ENCODE measurements around the gene CYP26B1.

Gene CYP26B1

DNA sequence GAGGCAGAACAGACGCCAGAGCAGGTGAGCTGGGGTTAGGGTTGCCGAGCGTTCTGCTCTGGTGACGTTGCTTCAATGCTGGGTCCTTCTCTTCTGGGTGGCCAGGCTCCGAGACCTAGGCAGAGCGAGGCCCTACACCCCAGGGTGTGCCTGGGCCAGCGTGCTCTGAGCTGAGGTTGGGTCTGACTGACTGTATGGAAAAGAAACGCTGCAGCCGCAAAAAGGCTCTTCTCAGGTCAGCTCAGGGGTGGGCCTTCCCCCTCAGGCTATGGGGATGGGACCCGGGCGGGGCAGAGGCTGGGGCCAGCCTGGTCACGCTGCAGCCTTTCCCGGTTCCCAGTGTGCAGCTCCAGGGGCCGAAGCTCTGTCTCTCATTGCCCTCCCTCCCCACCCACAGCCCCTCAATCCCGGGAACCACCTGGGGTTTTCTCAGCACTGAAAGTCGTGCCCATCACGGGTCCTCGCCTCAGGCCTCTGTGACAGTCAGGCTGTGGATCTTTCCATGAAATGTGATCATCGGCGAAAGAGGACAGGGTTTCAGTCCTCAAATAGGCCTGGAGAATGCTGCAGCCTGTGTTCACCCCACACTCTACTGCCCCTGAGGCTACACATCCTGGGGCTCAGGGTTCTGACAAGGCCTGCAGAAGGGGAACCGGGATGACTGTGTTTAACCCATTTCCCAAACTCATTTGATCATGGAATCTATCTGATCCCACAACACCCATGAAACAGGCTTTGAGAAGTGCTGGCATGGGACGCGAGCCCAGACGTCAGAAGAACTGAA is 19.4 kb downstream of the CYP26B1 start:
- DNase-seq = no peak

DNA sequence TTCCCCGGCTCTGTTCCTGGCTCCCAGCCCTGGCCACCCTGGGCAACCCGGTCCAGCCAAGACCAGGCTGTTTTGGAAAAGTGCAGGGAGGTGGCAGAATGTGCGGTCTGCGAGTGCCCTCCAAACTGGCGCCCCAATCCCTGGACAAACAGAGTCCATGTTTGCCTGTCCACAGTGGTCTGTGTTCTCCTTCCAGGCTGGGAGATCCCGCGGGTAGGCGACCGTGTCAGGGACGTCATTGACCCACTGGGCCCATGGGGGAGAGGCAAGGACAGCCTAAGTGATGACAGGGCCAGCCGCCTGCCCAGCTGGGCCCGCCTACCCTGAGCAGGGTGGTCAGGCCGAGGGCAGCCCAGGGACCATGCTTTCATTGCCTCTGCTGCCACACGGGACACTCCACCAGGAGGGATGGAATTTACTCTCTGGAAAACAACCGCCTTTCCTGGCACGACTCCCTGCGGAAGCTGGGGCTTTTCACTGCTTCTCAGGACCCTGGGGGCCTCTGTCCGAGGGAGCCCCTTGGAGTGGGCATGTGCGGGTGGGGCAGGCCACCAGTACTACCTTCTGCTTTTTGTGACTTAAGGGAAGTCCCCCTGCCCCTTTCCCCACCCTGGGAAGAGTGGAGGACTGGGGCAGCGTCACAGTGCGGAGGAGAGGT is 20.1 kb downstream of the CYP26B1 start:
- no peak for DNase-seq

DNA sequence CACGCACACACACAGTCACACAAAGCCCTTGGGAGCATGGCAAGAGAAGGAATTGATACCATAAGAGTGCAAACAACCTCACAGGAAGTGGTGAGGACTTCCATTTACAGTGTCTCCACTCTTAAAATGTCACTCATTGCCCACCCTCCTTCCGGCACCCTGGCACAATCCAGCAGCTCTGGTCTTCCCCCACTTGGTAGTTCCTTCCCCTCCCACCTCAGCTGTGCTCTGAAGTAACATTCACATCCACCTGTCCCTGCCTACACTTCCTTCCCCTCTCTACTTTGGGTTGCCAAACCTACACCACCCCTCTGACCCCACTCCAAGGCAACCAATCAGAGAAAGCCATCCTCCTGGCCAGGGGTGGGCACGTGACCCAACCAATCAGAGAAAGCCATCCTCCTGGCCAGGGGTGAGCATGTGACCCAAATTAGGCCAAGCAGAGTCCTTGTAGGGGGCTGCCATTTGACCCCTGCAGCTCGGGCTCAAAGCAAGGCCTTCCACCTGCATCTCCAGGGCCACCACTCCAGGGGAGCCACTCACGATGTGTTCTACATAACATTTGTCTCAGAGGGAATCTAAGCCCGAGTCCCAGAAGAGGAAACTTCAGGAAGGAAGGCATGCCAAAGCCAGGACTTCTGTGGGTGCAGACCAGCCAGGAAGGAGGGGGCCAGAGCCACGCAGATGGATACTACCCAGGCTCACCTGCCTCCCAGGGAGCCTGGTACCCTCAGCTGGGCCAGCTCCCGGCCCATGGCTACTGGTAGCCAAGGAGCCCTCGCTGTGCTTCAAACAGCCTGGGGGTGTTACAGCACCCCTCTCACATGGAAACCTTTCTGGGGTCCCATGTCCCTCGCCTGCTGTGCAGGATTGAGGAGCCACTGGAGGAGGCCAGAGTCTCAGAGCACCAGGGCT is 21.2 kb downstream of the CYP26B1 start:
- DNase-seq = no peak

DNA sequence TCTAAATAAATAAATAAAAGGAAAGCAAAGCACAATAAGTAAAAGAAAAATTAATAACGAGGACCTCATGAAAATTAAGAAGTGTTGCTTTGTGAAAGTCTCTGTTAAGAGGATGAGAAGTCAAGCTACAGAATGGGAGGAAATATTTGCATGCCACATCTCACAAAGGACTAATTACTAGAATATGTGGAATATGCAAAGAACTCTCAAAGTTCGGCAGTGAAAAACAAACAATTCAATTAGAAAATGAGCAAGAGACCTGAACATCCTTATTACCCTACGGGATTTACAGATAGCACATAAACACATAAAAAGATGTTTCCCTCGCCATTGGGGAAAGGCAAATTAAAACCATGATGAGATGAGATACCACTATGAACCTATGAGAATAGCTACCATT is 23.3 kb downstream of the CYP26B1 start:
- DNase-seq = no peak

DNA sequence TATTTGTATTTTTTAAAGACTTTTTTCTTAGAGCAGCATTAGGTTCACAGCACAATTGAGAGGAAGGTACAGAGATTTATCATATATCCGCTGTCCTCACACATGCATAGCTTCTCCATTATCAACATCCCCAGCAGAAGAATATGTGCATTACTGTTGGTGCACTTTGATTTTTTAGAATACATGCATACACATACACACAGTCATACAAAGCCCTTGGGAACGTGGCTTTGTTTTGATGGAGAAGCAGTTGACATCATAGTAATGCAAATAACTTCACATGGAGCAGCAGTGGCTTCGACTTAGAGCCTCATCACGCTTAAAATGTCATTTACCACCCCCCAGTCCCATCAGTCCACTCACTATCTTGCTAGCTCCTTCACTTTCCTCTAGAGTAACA is 26.5 kb downstream of the CYP26B1 start:
- DNase-seq = no peak

DNA sequence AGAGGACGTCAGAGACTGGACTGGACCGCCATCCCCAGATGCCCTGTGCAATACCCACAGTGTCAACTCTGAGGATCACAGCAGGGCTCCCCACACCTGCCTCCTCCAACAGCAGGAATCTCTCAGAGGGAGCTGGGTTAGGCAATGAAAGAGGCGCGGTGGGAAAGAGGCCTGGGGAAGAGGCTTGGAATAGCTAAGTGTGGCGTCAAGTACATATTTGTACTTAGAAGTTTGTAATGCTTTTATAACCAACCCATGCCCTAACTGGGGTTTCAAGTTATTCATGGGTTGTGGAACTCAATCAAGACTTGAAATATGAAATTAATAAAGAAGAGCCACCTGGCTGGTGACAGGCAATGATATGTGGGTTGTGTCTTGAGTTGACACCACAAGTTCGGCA is 28.7 kb downstream of the CYP26B1 start:
- DNase-seq = no peak

DNA sequence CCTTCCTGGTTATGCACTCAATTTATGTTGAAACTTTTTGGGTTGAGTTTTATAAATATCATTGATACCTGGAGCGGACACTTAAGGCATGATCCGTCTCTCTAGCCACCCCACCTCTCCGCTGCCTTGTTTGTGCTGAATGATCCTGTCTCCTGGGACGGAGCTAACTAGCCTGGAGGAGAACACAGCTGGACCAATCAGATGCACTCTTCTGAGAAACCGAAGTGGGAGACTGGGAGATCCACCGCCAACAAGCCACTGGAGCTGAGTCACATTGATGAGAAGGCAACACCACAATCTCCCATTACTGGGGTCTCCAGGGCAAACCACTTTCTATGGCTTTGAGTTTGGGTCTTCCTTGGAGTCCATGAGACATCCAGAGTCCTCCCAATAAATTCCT is 29.3 kb downstream of the CYP26B1 start:
- no peak for DNase-seq

DNA sequence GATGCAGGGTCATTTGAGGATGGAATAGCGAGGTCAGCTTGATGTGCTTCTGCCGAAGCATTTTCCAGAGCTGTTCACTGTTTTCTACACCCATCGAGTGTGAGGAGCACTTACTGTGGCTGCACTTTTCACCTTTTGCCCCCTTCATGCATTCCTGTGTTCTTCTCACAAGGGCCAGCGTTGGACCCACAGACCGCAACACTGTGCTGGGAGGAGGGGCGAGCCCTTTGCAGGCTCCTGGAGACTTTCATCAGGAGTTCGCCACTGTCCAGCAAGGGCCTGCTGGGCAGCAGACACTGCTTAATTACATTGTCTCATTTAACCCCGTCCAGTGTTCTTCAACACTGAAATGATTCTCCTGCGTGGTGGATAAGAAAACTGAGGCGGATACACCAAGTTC is 29.9 kb downstream of the CYP26B1 start:
- DNase-seq = no peak

DNA sequence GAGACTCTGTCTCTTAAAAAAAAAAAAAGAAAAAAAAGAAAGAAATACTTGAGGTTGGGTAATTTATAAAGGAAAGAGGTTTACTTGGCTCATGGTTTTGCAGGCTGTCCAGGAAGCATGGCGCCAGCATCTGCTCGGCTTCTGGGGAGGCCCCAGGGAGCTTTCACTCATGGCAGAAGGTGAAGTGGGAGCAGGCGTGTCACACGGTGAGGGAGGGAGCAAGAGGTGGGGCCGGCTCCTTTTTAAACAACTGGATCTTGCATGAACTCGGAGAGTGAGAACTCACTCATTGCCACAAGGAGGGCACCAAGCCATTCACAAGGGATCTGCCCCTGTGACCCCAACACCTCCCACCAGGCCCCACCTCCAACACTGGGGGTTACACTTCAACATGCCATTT is 30.6 kb downstream of the CYP26B1 start:
- no peak for DNase-seq

DNA sequence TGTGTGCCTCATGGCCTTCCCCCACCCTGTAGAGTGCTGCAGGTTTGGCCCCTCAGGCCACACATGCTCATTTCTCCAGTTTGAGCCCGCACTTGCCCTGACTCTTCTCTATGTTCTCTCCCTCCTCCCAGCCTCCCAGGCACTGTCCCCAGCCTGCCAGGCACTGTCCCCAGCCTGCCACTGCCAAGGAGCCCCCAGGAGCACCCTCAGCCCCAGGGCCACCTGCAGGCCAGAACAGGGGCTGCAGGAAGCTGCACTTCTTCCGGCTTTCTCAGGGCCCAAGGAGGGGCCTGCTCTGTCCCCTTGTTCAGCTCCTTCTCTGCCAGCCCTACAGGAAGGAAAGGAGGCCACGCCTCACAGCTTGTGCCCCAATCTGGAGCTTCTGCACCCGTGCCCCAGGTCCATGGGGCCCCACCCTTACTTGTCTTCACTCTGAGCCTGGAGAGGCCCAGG is 31.6 kb downstream of the CYP26B1 start:
- DNase-seq = no peak

DNA sequence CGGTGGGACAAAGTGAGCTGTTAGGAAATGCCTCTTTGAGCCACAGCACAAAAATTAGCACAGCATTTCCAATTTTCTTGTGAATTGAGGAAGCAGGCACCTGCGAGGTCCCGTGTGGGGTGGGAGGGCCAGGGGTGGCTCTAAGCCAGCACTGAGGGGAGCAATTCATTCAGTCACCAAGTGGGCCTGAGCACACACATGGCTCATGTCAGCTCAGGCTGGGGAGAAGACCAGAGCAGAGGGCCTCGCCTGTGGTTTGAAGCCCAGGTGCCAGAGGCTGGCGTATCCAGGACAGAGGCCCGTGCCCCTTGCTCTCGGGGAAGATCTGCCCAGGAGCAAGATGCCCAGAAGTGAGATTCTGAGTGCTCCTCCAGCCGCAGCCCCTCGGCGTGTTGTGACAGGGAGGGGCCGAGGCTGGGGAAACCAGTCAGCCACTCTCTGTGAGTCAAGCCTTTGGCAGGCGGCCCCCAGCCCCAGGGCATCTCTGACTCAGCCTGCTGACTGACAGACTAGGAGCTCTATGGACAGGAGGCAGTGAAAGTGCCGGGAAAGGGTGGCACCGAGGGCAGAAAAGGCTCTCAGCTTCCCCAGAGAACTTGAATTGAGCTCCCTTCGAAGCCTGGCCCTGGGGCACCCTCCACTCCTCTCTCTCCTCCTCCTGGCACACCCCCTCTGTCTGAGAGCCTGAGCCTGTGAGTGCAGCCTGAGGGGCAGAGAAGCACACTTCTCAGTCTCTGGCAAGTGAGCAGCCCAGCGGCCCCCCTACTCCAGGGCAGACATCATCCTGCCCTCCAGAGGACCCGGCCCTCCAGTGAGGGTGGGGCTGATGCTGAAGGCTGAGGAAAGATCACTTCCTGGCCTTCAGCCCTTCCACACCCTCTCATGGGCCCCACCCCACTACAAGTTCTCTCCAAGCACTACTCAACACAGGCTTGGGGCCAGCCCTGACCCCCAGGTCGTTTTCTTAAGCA is 32.3 kb downstream of the CYP26B1 start:
- DNase-seq = no peak

DNA sequence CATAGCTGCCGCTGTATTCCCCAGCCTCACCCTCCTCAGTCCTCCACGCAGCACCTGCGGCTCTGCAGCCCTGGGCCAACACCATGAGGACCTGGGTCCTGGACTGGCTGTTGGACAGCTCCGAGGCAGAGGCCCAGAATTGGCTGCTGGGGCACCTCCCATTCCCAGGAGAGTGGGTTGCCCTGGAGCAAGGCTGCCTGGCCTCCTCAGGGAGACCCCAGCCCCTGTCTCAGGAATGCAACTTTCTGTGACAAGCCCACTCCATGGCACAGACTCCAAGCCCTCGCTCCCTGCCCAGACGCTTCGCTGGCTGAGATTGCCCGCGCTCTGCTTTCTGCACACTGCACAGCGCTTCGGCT is 33.0 kb downstream of the CYP26B1 start:
- DNase-seq = no peak

DNA sequence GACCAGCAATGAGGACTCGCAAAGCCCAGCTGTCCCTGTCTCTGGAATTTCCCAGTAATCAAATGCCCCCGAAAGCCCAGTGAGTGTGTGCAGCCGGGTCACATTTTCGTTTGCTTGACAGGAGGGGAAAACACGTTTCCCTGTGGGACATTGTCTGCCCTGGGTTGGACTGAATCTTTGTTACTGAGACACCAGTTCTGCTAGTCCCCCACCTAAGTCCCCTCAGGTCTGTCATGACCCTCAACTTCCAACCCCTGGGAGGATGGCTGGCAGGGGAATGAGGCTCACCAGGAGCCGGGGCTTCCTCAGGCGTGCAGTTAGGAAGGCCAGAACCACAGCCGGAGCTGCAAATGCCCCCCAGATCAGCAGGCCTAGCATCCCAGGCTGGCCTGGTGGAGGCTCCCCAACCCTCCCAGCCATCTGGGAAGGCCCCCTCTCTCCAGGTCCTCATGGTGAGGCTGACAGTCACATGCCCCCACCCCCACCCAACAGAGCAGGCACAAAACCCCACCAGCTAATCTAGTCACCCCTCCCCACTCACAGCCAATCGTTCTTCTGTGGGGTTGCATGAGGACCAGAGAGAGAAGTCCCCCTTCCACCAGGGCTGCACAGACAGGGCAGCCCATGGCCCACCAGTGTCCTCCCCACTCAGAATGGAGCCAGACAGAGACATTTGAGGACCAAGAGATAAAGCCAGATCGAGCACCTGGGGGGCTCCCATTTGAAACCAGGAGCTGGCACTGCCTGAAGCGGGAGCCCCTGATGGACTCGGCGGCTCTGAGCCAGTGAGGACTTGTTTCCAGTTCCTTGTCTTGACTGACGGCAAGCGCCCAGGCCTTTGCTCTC is 33.6 kb downstream of the CYP26B1 start:
- DNase-seq = no peak

DNA sequence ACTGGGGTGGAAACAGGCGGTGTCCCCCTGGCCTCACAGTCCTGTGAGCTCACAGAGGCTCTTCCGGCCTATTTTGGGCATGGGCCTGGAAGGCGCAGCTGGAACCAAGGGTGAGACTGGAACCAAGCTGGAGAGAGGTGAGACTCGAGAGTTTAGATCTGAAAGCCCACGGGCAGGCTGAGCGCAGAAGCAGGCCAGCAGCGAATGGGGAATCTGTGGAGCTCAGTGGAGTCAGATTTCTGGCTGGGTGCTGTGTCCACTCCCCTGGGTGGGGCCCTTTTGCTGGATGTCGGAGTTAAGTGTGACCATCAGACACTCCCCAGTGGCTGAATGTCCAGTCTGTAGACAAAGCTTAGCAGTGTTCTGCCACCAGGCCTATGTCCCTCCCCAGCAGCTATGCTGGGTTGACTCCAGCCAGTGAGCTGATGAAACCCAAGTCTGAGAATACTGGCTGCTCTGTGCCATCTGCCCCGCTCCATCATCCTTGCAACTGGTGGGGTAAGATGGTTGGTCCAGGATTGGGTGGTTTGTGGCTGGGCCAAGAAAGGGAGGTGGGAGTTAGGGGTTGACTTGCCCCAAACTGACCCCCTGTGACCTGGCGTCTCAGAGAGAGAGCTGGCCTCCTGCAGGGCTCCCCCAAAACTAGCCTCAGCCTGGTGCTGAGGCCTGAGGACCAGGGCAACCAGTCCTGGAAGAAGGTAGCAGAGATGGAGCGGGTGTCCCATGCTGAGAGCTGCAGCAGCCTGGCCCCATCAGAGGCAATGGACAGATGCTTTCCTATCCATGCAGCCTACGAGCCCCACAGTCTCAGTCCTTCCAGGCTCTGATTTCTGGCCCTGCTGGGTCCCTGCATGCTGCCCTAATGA is 34.4 kb downstream of the CYP26B1 start:
- no peak for DNase-seq

DNA sequence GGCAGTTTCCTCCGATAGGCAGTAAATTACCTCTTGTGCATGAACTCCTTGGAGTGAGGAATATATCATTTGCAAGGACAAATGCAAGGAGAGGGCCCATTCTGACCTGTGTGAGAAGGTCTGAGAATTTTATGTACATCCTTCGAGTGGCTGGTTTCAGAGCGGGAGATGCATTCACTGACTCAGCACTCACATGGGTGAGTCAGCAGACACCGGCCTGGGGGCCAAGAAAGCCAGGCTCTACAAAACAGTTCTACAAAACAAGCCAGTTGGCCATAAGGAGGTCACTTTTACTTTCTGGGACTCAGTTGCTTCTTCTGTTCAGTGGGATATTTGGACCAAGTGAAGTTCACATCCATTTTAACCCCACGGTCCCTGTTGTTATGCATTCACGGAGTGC is 35.3 kb downstream of the CYP26B1 start:
- no peak for DNase-seq

DNA sequence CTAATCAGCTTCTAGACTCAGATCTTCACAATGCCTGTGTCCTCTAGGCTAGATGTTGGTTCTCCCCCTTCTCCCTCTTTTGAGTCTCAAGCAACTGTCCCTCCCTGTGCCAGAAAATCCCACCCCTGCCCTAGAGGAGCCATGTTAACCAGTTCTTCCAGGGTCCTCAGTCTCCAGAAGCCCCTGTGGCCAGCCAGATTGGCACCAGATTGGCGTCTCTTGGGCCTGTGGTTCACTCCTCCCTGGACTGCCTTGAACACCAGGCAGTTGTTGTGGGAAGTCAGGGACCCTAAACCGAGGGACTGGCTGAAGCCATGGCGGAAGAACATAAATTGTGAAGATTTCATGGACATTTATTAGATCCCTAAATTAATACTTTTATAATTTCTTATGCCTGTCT is 36.6 kb downstream of the CYP26B1 start:
- no peak for DNase-seq

DNA sequence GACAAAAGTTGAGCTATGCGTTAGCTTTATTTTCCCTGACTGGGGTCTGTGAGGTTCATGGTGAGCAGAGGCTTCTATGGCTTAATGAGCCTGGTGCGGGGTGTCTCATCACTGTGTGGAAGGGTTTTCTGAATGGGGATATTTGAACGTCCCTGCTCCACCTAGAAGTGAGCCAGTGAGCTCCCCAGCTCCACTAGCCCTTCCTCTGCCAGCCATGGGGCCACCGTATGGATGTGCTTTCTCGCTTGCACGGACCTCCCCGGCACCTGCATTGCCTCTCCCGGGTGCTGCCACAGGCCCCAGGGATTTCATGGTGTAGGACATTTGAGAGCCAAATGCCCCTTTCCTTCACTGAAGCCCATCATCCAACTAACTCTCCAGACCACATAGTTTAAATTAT is 37.8 kb downstream of the CYP26B1 start:
- no peak for DNase-seq

DNA sequence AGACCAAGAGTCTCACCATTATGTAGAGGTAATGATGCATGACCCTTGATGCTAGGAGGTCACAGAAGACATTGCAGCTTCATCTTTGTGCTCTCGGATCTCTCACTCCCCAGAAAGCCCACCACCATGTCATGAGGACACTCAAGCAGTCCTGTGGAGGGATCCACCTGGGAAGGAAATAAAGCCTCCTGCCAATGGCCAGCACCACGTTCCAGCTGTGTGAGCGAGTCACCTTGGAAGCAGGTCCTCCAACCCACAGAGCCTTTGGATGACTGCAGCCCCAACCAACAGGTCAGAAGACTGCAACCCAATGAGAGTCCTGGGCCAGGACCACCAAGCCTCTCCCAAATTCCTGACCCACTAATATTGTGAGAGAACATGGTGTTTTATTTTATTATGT is 38.4 kb downstream of the CYP26B1 start:
- no peak for DNase-seq

DNA sequence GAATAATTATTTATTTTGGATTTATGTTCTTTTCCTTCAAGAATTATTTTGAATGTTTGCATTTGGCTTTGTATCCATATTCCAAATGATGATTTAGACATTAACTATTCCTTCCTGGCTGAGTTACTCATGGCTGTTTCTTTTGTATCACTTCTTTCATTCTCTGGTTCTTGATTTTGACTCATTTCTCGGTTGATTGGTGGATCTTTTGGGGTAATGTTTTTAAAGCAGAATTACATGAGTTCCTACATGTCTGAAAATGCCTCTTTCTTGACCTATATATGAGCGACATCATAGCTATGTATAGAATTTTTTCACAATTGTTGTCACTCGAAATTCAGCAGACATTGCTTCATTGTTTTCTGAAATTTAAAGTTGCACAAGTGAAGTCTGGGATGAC is 39.5 kb downstream of the CYP26B1 start:
- DNase-seq = no peak

DNA sequence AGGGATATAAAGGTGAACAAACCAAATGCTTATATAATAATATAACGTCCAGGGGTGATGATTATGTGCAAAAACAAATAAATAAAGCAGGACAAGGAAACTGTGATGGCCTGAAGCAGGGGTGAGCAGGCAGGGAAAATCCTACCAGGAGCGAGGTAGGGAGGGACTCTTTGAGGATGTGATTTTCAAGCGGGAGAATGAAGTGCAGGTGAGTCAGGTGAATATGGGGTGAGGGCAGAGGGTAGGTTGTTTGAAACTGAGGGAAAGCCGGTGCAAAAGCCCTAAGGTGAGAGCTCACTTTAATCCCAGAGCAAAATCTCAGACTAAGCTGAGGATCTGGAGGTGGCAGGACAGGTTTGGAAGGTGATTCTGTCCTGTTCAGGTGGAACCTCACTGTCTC is 40.7 kb downstream of the CYP26B1 start:
- DNase-seq = no peak
